B cell (primary cell): Measurements from ENCODE around the gene IRX4.
"Not testable (repeated sequence)": the region's sequence is repeated elsewhere in the genome, so short reads cannot be mapped to it uniquely, and the experiment has no call there.

Source experiments
- CTCF ChIP-seq: fragments of 200-600 bp; IDR thresholded peaks from one replicate; pipeline ENCODE4 v1.8.0; 2022; ENCODE audit warnings: antibody characterized with exemption, mild to moderate bottlenecking
- EZH2 ChIP-seq: IDR thresholded peaks from 2 replicates; pipeline ENCODE4 v1.6.1; 2012; ENCODE audit warnings: borderline replicate concordance, low read depth, mild to moderate bottlenecking, moderate library complexity, low read length; ENCODE audit not compliant: insufficient read depth, poor library complexity, severe bottlenecking

GRCh38 chr5:1870435-1871272, 12.1 kb downstream of the IRX4 start:
- TF ChIP-seq CTCF, EZH2: not testable (repeated sequence)
